ENCODE measurements around the gene NBPF3.
"Not testable (repeated sequence)": the region's sequence is repeated elsewhere in the genome, so short reads cannot be mapped to it uniquely, and the experiment has no call there.

Gene NBPF3

GRCh38 chr1:21496063-21496462, 56.1 kb downstream of the NBPF3 start:
- DNase-seq, result no peak

DNA sequence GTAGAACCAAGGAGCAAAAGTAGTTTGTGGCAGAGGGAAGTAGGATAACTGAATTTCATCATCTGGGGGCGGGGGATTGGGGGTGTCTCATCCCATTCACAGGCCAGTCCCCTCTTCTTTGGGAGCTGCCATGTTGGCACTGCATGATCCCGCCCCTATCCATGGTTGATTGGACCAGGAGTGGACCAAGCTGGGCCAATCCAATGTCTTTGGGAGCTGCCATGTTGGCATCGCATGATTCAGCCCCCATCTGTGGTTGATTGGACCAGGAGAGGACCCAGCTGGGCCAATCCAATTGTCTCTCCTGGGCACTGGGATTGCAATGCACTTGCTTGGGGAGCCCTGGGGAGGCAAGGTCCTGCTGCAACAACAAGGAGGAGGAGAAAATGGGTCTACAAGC, 56.9 kb downstream of the NBPF3 start:
- DNase-seq, result no peak

- no peak for DNase-seq
Observed at GRCh38 chr1:21497466-21498061, 57.6 kb downstream of the NBPF3 start.

DNA sequence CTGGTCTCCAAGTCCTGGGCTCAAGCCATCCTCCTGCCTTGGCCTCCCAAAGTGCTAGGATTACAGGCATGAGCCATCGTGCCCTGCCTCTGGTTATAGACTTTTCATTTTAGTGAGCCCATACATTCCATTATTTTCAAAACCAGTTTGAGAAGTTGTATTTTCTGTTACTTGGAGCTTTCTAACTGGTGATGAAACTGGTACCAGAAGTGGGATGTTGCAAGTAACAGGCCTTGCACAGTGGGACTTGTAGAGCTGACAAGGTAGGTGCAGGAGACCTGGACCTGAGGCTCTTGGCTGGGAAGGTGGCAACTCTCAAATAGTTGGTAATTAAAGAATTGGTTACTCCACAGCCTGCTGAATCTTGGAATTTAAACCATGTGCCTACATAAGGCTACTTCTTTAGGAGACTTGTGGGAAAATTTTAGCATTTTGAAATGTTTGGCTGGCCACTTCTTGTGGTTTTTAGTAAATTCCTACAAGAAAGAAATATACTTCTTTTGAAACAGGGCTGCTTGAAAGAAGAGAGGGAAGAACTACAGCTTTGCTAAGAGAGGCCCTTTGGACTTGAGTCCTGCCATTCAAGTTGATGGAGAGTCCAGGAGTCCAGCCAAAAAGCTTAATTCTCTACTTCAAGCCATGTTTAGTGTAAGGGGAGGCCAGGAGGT, 59.5 kb downstream of the NBPF3 start:
- no peak for DNase-seq

- DNase-seq, result no peak
Observed at GRCh38 chr1:21503706-21504377, 63.9 kb downstream of the NBPF3 start.

GRCh38 chr1:21506804-21507203, 66.9 kb downstream of the NBPF3 start:
- DNase-seq, result no peak

DNA sequence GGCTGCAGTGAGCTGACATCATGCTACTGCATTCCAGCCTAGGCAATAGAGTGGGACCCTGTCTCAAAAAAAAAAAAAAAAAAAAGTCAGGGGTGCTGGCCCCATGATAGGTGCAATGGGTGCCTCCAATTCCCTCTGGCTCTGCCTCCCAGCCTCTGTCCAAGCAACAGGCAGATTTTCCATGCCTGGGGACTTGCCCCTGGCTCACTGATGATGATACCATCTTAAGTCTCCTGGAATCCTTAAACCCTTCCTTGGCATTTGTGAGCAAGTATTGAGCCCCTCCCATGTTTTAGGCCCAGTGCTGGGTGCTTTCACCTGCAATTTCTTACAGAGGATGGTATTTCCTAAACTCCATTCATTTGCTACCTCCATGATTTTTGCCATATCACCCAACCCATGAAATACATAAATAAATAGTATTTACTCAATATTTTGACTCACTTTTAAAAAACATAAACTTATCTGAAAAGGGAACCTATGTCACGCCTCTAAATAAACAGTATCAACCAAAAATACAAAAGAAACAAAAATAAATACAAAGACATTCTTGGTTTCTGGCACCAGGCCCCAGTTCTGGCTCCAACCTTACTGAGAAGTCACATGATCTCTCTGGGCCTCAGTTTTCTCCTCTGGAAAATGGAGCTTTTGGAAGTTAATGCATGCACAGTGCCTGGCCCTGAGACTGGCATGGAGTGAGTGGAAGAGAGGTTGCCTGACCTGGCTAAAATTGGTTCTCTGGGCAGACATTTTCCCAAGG, 67.8 kb downstream of the NBPF3 start:
- no peak for DNase-seq

- DNase-seq, result peak; percentile 66
Observed at GRCh38 chr1:21508580-21509350, 68.8 kb downstream of the NBPF3 start.

DNA sequence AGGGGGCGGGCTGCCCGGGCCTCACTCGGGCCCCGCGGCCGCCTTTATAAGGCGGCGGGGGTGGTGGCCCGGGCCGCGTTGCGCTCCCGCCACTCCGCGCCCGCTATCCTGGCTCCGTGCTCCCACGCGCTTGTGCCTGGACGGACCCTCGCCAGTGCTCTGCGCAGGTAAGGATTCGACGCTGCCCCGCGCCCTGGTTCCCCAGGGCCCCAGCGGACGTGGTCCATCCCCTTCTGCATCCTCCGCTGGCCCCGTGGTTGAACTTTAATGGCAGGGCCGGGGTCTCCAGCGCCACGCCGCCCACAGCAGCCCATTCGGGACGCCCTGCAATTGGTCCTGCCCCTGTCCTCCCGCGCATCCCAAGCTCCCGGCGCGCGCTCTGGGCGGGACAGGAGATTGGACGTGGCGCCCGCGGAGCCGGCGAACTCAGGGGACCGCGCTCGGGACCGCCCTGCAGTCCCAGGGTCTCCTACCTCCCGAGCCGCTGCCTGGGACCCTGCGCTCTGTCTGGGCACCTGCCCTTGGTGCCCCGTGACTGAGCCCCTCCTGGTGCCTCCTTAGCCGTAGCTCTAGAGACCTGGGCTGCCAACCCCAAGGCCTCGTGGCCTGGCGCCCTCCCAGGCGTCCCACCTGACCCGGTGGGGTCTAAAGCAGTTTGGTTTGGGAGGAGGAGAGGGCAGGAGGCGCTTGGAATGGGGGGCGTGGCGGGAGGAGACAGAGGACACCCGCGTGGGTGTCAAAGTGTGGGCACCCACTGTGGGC, 69.6 kb downstream of the NBPF3 start, which contains the start of gene ALPL:
Gene ALPL, plus strand, starts transcription at position 73 of the 762 bp plus-strand sequence. CDS start 44,659 bp downstream, outside the sequence.
- no peak for DNase-seq

DNA sequence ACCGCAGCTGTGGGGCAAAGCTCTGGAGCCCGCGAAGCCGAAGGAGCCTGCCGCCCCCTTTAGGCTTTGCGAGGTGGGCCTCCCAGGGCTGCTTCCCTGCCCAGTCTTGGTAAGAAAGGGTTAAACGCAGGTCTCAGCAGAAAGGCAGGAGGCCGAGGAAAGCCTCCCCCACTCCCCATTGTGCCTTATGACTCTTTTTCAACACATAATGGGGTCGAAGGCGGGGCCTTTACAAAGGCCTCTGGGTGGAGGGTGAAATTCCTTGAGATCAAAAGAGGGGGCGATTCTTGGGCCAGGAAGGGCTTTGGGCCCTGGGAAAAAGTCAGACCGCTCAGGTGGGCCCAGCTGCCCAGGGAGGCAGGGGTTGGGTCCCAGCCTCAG, 70.2 kb downstream of the NBPF3 start:
- DNase-seq, result no peak

DNA sequence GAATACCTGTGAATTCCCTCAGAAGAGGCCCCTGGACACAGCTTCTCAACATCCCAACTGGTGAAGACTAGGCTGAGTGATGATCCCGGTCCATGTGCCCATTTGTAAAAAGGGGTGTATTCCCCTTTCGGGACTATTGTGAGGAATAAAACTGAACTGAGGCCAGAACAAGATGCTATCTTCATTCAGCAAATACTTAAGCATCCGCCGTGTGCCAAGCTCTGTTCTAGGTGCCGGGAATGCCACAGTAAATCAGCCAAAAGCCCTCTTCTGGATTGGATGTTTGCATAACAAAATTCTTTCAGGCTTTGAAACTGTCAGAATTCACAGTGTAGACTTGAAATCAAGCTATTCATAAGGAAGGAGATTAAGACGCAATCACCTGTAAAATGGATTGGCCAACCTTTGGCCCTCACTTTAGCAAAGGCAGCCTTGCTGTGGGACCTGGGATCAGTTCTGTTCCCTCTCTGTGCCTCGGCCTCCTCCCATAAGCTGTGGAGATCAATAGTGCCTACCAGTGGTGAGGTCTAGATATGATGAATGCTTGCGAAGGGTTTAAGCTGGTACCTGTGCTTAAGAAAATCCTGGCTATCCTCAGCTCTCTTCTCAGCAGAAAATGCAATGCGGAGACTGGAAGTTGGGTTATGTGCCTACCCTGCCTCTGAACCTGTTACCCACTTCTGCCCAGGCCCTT, 71.1 kb downstream of the NBPF3 start:
- DNase-seq, result no peak

DNA sequence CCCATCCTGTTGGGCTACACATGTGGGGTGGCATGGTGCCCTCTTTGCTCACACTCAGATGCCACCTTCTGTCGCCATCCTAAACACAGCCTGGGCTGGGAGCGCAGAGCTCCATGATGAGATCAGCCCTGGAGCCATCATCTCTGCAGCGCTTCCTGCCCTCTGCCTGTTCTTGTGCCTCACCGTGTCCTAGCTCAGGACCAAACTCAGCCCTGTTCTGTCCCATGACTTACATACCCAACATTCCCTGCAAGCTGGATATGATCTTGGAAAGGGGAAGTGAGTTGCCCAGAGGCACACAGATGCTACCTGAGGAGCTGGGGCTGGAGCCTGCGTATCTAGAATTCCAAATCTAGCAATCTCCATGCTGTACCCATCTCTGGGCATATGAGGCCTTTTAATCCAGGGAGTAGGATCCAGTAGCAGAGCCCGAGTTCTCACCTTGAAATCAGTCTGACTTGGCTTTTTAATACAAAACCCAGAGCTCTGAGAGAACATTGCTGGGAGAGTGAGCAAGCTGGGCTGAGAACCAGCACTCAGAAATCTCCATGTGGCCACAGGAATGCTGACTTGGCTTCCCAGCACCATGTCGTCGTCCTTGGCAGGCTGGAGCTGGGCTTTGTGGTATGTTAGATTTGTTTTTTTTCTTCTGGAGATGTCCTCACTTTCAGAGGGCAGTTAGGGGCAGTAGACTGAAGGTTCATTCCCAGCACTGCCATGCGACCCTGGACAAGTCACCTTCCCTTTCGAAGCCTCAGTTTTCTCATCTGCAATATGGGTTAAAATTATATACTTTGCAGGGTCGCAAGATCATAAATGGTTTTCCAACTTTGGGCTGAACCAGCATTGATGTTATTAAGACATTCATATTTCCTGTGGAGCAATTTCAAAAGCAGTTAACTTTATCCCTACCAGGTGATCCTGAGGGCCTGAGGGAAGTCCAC, 71.9 kb downstream of the NBPF3 start:
- no peak for DNase-seq

DNA sequence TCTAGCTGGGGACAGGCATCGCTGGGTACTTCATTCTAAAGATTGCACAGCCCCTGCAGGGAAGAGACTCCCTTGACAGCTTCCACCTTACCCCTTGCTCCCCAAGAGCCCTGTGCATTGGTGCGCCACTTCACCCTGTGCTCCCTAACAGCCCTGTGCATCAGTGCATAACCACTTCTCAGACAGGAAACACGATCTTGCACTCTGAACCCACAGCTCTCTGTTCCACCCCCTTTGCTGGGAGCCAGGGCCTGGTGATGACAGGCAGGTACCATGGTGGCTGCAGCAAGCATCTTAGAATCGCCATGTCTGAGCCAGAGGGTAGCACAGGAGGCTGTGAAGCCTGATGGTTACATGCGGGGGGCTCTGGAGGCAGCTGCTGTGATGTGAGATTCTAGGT, 74.3 kb downstream of the NBPF3 start:
- DNase-seq, result no peak

- no peak for DNase-seq
Observed at GRCh38 chr1:21517161-21517589, 77.2 kb downstream of the NBPF3 start.

GRCh38 chr1:21517660-21518480, 77.9 kb downstream of the NBPF3 start:
- DNase-seq, result no peak

DNA sequence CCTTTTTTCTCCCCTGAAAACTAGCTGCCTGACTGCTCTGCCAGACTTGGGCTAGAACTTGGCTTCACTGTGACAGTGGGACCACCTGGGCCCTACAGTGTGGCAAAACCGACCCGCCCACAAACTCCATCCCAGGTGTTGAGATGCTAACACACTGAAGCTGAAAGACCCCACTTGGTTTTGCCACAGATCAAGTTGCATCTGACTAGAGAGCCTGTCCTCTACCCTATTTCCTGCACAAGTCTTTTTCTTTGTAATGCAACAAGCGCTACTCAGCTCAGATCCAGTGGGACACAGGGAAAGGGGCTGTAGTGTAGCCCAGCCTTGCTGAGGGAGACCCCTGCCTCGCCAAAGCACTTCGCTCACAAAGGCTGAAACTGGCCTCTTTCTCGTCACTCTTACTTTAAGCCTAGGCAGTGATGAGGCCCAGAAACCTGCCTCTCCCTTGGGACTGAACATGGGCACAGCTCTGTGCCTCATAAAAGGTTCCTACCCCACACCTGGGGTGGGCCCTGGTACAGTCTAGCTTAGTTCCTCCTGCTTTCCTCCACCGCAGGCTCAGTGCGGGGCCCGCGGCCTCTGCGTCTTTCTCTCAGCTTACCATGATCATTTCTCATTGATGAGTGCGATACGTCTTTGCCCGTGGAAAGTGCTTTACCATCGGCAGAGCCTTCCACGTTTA, 79.0 kb downstream of the NBPF3 start:
- no peak for DNase-seq

DNA sequence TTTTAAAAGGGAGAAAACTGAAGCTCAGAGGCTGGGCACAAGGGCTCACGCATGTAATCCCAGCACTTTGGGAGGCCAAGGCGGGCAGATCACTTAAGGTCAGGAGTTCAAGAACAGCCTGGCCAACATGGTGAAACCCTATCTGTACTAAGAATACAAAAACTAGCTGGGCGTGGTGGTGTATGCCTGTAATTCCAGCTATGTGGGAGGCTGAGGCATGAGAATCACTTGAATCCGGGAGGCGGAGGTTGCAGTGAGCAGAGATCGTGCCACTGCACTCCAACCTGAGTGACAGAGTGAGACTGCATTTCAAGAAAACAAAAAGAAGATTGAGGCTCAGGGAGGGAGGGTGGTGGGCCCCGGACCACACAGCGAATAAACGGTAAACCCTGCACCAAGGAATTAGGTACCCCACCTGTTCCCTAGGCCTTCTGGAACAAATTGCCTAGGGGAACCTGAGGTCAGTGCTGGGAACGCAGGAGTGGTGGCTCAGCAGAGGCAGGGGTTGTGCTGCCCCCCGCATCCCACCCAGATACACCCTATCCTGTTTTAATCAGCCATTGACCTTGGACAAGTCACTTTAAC, 79.6 kb downstream of the NBPF3 start:
- not testable (repeated sequence) for DNase-seq

Data from CD4-positive, alpha-beta T cell treated with Interleukin-6 for 4 hours (primary cell).